HCT116 (cell line): ENCODE measurements around the gene BICD1.

ENCODE experiments used
- EZH2 ChIP-seq: fragments of 200-600 bp; sonication (generic); IDR thresholded peaks from 2 replicates; pipeline ENCODE4 v1.6.1; 2017; ENCODE audit warnings: antibody characterized with exemption, mixed run types
- EZH2phosphoT487 ChIP-seq: fragments of 200-600 bp; IDR thresholded peaks from 2 replicates; pipeline ENCODE4 v1.6.1; 2018; ENCODE audit warnings: antibody characterized with exemption, borderline replicate concordance
- JUND ChIP-seq: IDR thresholded peaks from 2 replicates; pipeline ENCODE4 v1.6.1; 2012
- POLR2A ChIP-seq: IDR thresholded peaks from 2 replicates; pipeline ENCODE4 v1.7.0; 2011; ENCODE audit warnings: borderline replicate concordance; ENCODE audit not compliant: insufficient read depth, insufficient read length; ENCODE audit errors: extremely low read depth
- POLR2AphosphoS5 ChIP-seq: IDR thresholded peaks from 2 replicates; pipeline ENCODE4 v1.6.1; 2011; ENCODE audit warnings: mild to moderate bottlenecking, low read depth, low read length, moderate library complexity
- RAD21 ChIP-seq: IDR thresholded peaks from 2 replicates; pipeline ENCODE4 v1.6.1; 2012; ENCODE audit warnings: low read depth, mild to moderate bottlenecking
- REST ChIP-seq: IDR thresholded peaks from 2 replicates; pipeline ENCODE4 v1.6.1; 2012; ENCODE audit warnings: low read depth
- SP1 ChIP-seq: IDR thresholded peaks from 2 replicates; pipeline ENCODE4 v1.6.1; 2012; ENCODE audit warnings: low read depth
- ZNF274 ChIP-seq: fragments of 200-500 bp; sonication (Bioruptor generic); IDR thresholded peaks from 2 replicates; pipeline ENCODE4 v1.6.1; 2014; ENCODE audit warnings: mild to moderate bottlenecking, low read depth, low read length, inconsistent platforms

GRCh38 chr12:32379213-32379612 is 272.6 kb downstream of the BICD1 start:
- TF ChIP-seq REST: no peak
- TF ChIP-seq EZH2phosphoT487: no peak
- no peak for TF ChIP-seq RAD21
- TF ChIP-seq POLR2AphosphoS5: no peak
- TF ChIP-seq POLR2A: no peak
- no peak for TF ChIP-seq ZNF274
- no peak for TF ChIP-seq JUND
- TF ChIP-seq EZH2: no peak
- TF ChIP-seq SP1: no peak
